PC-3 (cell line): ENCODE measurements around the gene MAEA.

Experiments
- EZH2phosphoT487 ChIP-seq: fragments of 300-600 bp; sonication (generic); IDR thresholded peaks from 2 replicates; pipeline ENCODE4 v1.6.1; 2018; ENCODE audit warnings: mild to moderate bottlenecking, antibody characterized with exemption, low read length, borderline replicate concordance
- TF ChIP-seq, protein P1 (sequence below): fragments of 300-600 bp; sonication (generic); conservative IDR thresholded peaks from 2 replicates; pipeline ENCODE4 v1.5.1; 2017; ENCODE audit warnings: antibody characterized with exemption, low read depth, mild to moderate bottlenecking, low read length

DNA sequence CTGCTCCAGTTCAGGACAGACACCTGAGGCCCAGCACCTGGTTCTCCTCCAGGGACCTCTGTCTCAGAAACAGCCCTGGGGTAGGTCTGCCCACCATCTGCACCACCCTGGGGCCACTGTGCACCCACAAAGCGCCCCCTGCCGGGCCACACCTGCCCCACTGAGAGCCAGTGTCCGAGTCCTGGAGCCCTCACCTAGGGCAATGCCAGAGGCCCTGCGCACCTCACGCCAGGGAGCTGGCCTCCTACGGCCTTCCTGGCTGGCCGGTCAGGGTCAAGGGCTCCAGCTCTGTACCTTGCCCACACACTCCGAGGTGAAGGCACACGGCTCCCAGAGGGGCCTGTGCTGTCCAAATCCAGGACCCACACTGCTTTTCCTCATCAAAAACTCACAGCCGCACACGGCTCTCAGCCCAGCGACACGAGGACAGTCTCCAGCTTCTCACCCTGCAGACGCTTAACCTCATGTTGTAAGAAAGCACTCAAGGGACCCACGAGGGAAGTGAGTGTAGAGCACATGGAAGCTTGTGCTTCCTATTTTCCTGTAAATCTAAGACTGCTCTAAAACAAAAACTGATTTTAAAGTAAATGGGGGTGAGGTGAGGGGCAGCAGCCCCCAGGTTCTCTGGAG lies 46.1 kb upstream of the MAEA start:
- TF ChIP-seq EZH2phosphoT487 = no peak
- TF ChIP-seq, protein P1, sequence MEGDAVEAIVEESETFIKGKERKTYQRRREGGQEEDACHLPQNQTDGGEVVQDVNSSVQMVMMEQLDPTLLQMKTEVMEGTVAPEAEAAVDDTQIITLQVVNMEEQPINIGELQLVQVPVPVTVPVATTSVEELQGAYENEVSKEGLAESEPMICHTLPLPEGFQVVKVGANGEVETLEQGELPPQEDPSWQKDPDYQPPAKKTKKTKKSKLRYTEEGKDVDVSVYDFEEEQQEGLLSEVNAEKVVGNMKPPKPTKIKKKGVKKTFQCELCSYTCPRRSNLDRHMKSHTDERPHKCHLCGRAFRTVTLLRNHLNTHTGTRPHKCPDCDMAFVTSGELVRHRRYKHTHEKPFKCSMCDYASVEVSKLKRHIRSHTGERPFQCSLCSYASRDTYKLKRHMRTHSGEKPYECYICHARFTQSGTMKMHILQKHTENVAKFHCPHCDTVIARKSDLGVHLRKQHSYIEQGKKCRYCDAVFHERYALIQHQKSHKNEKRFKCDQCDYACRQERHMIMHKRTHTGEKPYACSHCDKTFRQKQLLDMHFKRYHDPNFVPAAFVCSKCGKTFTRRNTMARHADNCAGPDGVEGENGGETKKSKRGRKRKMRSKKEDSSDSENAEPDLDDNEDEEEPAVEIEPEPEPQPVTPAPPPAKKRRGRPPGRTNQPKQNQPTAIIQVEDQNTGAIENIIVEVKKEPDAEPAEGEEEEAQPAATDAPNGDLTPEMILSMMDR = no peak; the same call in 1 of the 2 replicates
